Measurements from ENCODE around the gene NCKAP5L.

DNA sequence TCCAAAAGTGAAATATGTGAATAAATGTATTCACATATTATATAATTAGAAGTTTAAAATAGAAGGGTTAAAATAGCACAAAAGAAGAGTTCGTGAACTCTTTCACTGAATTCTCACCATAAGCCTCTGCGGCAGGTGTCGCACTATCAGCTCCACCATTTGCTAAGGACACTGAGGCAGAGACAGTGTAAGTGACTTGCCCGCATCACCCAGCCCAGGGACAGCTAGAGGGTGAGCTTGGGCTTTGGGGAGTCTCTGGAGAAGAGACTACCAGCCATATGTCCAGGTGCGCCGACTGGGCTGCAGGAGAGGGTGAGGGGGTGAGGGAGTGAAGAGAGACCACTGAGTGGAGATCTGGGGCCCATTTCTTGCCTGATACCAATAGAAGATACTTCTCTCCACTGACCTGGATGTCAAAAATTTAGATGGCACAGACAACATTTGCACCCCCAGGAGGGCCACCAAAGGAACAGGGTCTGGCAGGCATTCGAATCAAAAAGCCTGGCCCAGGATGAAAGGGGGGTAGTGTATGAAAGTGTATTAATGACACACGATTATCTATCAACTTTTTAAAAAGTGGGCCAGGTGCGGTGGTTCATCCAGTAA, 47.0 kb upstream of the NCKAP5L start:
- TF ChIP-seq CTCF (IDR thresholded peaks at IDR 0.05) = no peak
- TF ChIP-seq POLR2A (IDR thresholded peaks at IDR 0.05) = no peak
- TF ChIP-seq EP300 (IDR thresholded peaks at IDR 0.05) = no peak

Measured in ovary (tissue), 3 donors.